Thyroid gland (tissue), 4 donors: ENCODE measurements around the gene PPP1R11. TPM values are rescaled to one million over a fixed set of nuclear protein-coding genes. Genes with fewer than 3 reads are reported as not detected.

Experiments
- DNase-seq, 2 donors: peaks; one replicate each; pipeline ENCODE4 v3.0.0-alpha.2; 2019
- H3K27ac ChIP-seq, 3 donors: fragments of 200-600 bp; sonication (generic); 1 replicate in 2 of 3; 2 replicates in 1 of 3; pipeline ENCODE4 v1.5.1; 2016 to 2019; ENCODE audit warnings: mild to moderate bottlenecking in 1 of 3, moderate library complexity in 1 of 3
- H3K27me3 ChIP-seq: fragments of 200-600 bp; sonication (generic); one replicate; pipeline ENCODE4 v1.5.1; 2019
- H3K36me3 ChIP-seq, 2 donors: fragments of 200-600 bp; sonication (generic); one replicate each; pipeline ENCODE4 v1.5.1; 2016 to 2019
- H3K4me1 ChIP-seq, 2 donors: fragments of 200-600 bp; sonication (generic); one replicate each; pipeline ENCODE4 v1.5.1; 2017 to 2019
- H3K4me3 ChIP-seq, 3 donors: fragments of 200-600 bp; sonication (generic); replicated peaks in 1 of 3; 1 replicate in 2 of 3; 2 replicates in 1 of 3; pipeline ENCODE4 v1.5.1; 2016; ENCODE audit warnings: mild to moderate bottlenecking in 1 of 3
- H3K9me3 ChIP-seq: fragments of 200-600 bp; sonication (generic); one replicate; pipeline ENCODE4 v1.5.1; 2017
- CTCF ChIP-seq, 6 experiments: fragments of 200-600 bp in 3 of 6; fragments of 450-650 bp in 3 of 6; sonication (generic) in 3 of 6; IDR thresholded peaks; one replicate each; pipeline ENCODE4 v1.5.1; 2016 to 2019; ENCODE audit warnings: antibody characterized with exemption in 6 of 6, mild to moderate bottlenecking in 2 of 6, inconsistent platforms in 1 of 6, moderate library complexity in 1 of 6
- POLR2A ChIP-seq, 2 donors: fragments of 450-650 bp; IDR thresholded peaks; one replicate each; pipeline ENCODE4 v1.6.1; 2017; ENCODE audit warnings: antibody characterized with exemption in 2 of 2, mild to moderate bottlenecking in 2 of 2, moderate library complexity in 1 of 2
- WGBS, 2 donors: methylation state at CpG; one replicate each; pipeline ENCODE4 v1.1.5; 2017; 5-methylcytosine and 5-hydroxymethylcytosine counted together
- intact Hi-C: fragments of 100-400 bp; cut with DNase I; formaldehyde crosslinking; loops from one replicate; pipeline ENCODE4 v1.15.1; 2023
- total RNA-seq, 4 donors: library from RNA; depleted of rRNA; stranded (reverse); fragments of >200 nt; gene quantifications; one replicate each; pipeline ENCODE4 v1.2.3, GENCODE V29; 2016

PPP1R11 gene
- total RNA-seq, 4 donors from 2014 or later, result 41.3 to 64.1 (median 50.7) TPM

- no peak for DNase-seq
- Histone ChIP-seq H3K4me1 (no peaks in the 10 kb centered on the region), H3K27ac (no peak overlapping the region), H3K9me3 (no peaks in the 10 kb centered on the region), H3K4me3 (no peak overlapping the region), H3K27me3 (no peaks in the 10 kb centered on the region), H3K36me3 (no peaks in the 10 kb centered on the region)
- no peak for TF ChIP-seq POLR2A (IDR thresholded peaks at IDR 0.05)
- no peak for TF ChIP-seq CTCF (IDR thresholded peaks at IDR 0.05)
- WGBS, 2 donors, result 79 to 91% methylated on average over 6 of the region's 6 CpGs
- intact Hi-C loops, result no loop called here
These were observed 25.8 kb upstream of the PPP1R11 start for GRCh38 chr6:30041221-30041620.

GRCh38 chr6:30041821-30042220 is 25.2 kb upstream of the PPP1R11 start:
- DNase-seq, result no peak
- TF ChIP-seq CTCF (IDR thresholded peaks at IDR 0.05) (no peak), POLR2A (IDR thresholded peaks at IDR 0.05) (no peak)
- Histone ChIP-seq H3K4me1 (no peaks in the 10 kb centered on the region), H3K4me3 (no peak overlapping the region), H3K27me3 (no peaks in the 10 kb centered on the region), H3K27ac (no peak overlapping the region), H3K9me3 (no peaks in the 10 kb centered on the region), H3K36me3 (no peaks in the 10 kb centered on the region)
- intact Hi-C loops, result no loop called here
- 76 to 78% methylated on average over 4 of the region's 4 CpGs for WGBS, 2 donors

GRCh38 chr6:30042476-30042875 is 24.5 kb upstream of the PPP1R11 start:
- no peak for DNase-seq
- H3K27ac ChIP-seq, result no peak overlapping the region
- no peaks in the 10 kb centered on the region for H3K4me1 ChIP-seq
- no peaks in the 10 kb centered on the region for H3K9me3 ChIP-seq
- no peaks in the 10 kb centered on the region for H3K36me3 ChIP-seq
- intact Hi-C loops, result no loop called here
- H3K27me3 ChIP-seq, result no peaks in the 10 kb centered on the region
- no peak overlapping the region for H3K4me3 ChIP-seq
- 90 to 100% methylated on average over 1 of the region's 1 CpG for WGBS, 2 donors
- no peak for TF ChIP-seq POLR2A (IDR thresholded peaks at IDR 0.05)
- no peak for TF ChIP-seq CTCF (IDR thresholded peaks at IDR 0.05)

- Histone ChIP-seq H3K9me3 (no peaks in the 10 kb centered on the region), H3K27me3 (no peaks in the 10 kb centered on the region), H3K36me3 (no peaks in the 10 kb centered on the region), H3K27ac (no peak overlapping the region), H3K4me3 (no peak overlapping the region), H3K4me1 (no peaks in the 10 kb centered on the region)
- intact Hi-C loops, result no loop called here
- 52 to 54% methylated on average over 1 of the region's 1 CpG for WGBS, 2 donors
- no peak for TF ChIP-seq POLR2A (IDR thresholded peaks at IDR 0.05)
- TF ChIP-seq CTCF (IDR thresholded peaks at IDR 0.05), result no peak
- DNase-seq, result no peak
These were observed 24.1 kb upstream of the PPP1R11 start for GRCh38 chr6:30042914-30043313.

GRCh38 chr6:30043744-30044143 is 23.3 kb upstream of the PPP1R11 start:
- no peak overlapping the region for H3K4me3 ChIP-seq
- no peaks in the 10 kb centered on the region for H3K27me3 ChIP-seq
- intact Hi-C loops, result no loop called here
- H3K27ac ChIP-seq, result no peak overlapping the region
- 92 to 96% methylated on average over 2 of the region's 2 CpGs for WGBS, 2 donors
- H3K4me1 ChIP-seq, result no peaks in the 10 kb centered on the region
- H3K9me3 ChIP-seq, result no peaks in the 10 kb centered on the region
- DNase-seq, result no peak
- no peaks in the 10 kb centered on the region for H3K36me3 ChIP-seq
- no peak for TF ChIP-seq POLR2A (IDR thresholded peaks at IDR 0.05)
- TF ChIP-seq CTCF (IDR thresholded peaks at IDR 0.05), result no peak
